ENCODE measurements around the gene RLF. TPM values are rescaled to one million over a fixed set of nuclear protein-coding genes. Genes with fewer than 3 reads are reported as not detected.

Gene RLF
- total RNA-seq, 1 experiment from 2014 or later: 15.7 TPM

DNA sequence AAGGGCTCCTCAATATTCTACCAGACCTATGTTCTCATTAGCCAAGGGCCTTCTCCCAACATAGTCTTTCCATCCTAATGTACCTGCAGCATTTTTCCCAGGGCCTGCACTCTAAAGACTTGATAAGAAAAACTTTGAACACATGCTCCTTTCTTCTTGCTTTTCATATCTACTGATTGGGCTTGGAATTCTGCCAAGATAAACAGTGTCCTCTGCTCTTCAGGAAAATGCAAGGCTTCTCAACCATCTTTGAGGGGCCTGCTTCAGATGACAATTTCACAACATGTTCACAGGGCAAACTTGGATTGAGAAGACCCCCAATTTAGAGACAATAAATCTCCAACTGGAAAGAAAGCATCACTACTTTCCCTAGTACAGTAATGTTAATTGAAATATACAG, 38.3 kb upstream of the RLF start:
- no TSS peak for BruUV-seq (replicated peaks)
- intact Hi-C loops (cut with micrococcal nuclease; ENCODE audit: unreplicated experiment): no loop called here
- TF ChIP-seq TCF7L2 (IDR thresholded peaks at IDR 0.05; ENCODE audit: low read depth, low read length): no peak
- TF ChIP-seq SIN3A (IDR thresholded peaks at IDR 0.05; ENCODE audit: borderline replicate concordance, insufficient read depth, low read depth, low read length): no peak
- no peak for TF ChIP-seq POLR2AphosphoS5 (IDR thresholded peaks at IDR 0.05; ENCODE audit: low read depth, low read length)
- TF ChIP-seq, protein P1, sequence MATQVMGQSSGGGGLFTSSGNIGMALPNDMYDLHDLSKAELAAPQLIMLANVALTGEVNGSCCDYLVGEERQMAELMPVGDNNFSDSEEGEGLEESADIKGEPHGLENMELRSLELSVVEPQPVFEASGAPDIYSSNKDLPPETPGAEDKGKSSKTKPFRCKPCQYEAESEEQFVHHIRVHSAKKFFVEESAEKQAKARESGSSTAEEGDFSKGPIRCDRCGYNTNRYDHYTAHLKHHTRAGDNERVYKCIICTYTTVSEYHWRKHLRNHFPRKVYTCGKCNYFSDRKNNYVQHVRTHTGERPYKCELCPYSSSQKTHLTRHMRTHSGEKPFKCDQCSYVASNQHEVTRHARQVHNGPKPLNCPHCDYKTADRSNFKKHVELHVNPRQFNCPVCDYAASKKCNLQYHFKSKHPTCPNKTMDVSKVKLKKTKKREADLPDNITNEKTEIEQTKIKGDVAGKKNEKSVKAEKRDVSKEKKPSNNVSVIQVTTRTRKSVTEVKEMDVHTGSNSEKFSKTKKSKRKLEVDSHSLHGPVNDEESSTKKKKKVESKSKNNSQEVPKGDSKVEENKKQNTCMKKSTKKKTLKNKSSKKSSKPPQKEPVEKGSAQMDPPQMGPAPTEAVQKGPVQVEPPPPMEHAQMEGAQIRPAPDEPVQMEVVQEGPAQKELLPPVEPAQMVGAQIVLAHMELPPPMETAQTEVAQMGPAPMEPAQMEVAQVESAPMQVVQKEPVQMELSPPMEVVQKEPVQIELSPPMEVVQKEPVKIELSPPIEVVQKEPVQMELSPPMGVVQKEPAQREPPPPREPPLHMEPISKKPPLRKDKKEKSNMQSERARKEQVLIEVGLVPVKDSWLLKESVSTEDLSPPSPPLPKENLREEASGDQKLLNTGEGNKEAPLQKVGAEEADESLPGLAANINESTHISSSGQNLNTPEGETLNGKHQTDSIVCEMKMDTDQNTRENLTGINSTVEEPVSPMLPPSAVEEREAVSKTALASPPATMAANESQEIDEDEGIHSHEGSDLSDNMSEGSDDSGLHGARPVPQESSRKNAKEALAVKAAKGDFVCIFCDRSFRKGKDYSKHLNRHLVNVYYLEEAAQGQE (IDR thresholded peaks at IDR 0.05; ENCODE audit: insufficient read depth in 1 of 2, low read depth in 2 of 2, low read length in 1 of 2): no peak
- TF ChIP-seq, protein P2, sequence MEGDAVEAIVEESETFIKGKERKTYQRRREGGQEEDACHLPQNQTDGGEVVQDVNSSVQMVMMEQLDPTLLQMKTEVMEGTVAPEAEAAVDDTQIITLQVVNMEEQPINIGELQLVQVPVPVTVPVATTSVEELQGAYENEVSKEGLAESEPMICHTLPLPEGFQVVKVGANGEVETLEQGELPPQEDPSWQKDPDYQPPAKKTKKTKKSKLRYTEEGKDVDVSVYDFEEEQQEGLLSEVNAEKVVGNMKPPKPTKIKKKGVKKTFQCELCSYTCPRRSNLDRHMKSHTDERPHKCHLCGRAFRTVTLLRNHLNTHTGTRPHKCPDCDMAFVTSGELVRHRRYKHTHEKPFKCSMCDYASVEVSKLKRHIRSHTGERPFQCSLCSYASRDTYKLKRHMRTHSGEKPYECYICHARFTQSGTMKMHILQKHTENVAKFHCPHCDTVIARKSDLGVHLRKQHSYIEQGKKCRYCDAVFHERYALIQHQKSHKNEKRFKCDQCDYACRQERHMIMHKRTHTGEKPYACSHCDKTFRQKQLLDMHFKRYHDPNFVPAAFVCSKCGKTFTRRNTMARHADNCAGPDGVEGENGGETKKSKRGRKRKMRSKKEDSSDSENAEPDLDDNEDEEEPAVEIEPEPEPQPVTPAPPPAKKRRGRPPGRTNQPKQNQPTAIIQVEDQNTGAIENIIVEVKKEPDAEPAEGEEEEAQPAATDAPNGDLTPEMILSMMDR (IDR thresholded peaks at IDR 0.05): no peak
- no peak for DNase-seq (ENCODE audit: low read depth, low spot score)
- Histone ChIP-seq H3K27me3 (ENCODE audit: control insufficient read depth, insufficient read depth, low read length) (no peaks in the 10 kb centered on the region), H3K9me3 (ENCODE audit: control insufficient read depth, insufficient read depth, low read depth, low read length) (no peaks in the 10 kb centered on the region), H3K27ac (ENCODE audit: low read length) (no peak overlapping the region), H3K4me1 (ENCODE audit: control insufficient read depth, insufficient read depth, low read length) (no peaks in the 10 kb centered on the region), H3K36me3 (ENCODE audit: control insufficient read depth, insufficient read depth, low read length) (no peaks in the 10 kb centered on the region), H3K4me3 (ENCODE audit: low read depth in 2 of 2, low read length in 2 of 2) (no peak overlapping the region)
- in situ Hi-C loops (cut with HindIII; ENCODE audit: low pct_unique_long_range_greater_than_20kb, low sequenced_read_pairs): no loop called here
- CTCF ChIA-PET: no interaction called here
- POLR2A ChIA-PET: no interaction called here
- ATAC-seq: no peak

DNA sequence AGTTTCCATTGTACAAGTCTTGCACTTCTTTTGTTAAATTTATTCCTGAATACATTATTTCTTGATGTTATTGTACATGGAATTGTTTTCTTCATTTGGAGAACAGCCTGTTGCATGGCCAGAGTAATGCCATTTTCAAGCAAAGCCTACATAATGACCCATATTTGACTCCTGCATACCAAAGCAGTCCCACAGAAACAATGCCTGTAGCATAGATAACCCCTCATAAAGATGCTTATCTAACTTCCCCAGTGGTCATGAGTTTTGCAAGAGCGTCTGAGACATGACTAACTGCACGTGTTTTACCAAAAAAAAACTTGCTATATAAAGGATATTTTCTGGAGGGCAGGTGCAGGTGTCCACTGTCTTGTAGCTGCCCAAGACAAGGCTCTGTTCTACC, 30.3 kb upstream of the RLF start:
- ChIA-PET POLR2A (no interaction called here), CTCF (interaction anchor here (1.2 kb wide), 1 partner anchor 13 kb away, joined by 3 read pairs; no protein-coding TSS in a partner anchor)
- no TSS peak for BruUV-seq (replicated peaks)
- Histone ChIP-seq H3K27me3 (ENCODE audit: control insufficient read depth, insufficient read depth, low read length) (no peaks in the 10 kb centered on the region), H3K9me3 (ENCODE audit: control insufficient read depth, insufficient read depth, low read depth, low read length) (no peaks in the 10 kb centered on the region), H3K4me1 (ENCODE audit: control insufficient read depth, insufficient read depth, low read length) (no peaks in the 10 kb centered on the region), H3K4me3 (ENCODE audit: low read depth in 2 of 2, low read length in 2 of 2) (no peak overlapping the region), H3K36me3 (ENCODE audit: control insufficient read depth, insufficient read depth, low read length) (no peaks in the 10 kb centered on the region), H3K27ac (ENCODE audit: low read length) (no peak overlapping the region)
- intact Hi-C loops (cut with micrococcal nuclease; ENCODE audit: unreplicated experiment) (no loop called here), in situ Hi-C loops (cut with HindIII; ENCODE audit: low pct_unique_long_range_greater_than_20kb, low sequenced_read_pairs) (no loop called here)
- ATAC-seq (no peak), DNase-seq (ENCODE audit: low read depth, low spot score) (no peak)
- TF ChIP-seq TCF7L2 (IDR thresholded peaks at IDR 0.05; ENCODE audit: low read depth, low read length): no peak
- TF ChIP-seq, protein P2 (IDR thresholded peaks at IDR 0.05): no peak
- TF ChIP-seq, protein P1 (IDR thresholded peaks at IDR 0.05; ENCODE audit: insufficient read depth in 1 of 2, low read depth in 2 of 2, low read length in 1 of 2): no peak
- TF ChIP-seq POLR2AphosphoS5 (IDR thresholded peaks at IDR 0.05; ENCODE audit: low read depth, low read length): no peak
- no peak for TF ChIP-seq SIN3A (IDR thresholded peaks at IDR 0.05; ENCODE audit: borderline replicate concordance, insufficient read depth, low read depth, low read length)
